GM23338 (cell line): ENCODE measurements around the gene HDAC6. TPM values are rescaled to one million over a fixed set of nuclear protein-coding genes. Genes with fewer than 3 reads are reported as not detected.

Experiments
- ATAC-seq: fragments of 200-7000 bp; cut with Tn5 transposase; 3 replicates; pipeline ENCODE4 v1.9.1; 2020
- DNase-seq: peaks from one replicate; pipeline ENCODE4 v3.0.0-alpha.2; 2015; ENCODE audit warnings: low spot score
- H2AFZ ChIP-seq: fragments of 200-600 bp; sonication (generic); 2 replicates; pipeline ENCODE4 v1.8.0; 2016; ENCODE audit warnings: antibody characterized with exemption, mild to moderate bottlenecking, moderate library complexity
- H3F3A ChIP-seq: fragments of 200-600 bp; sonication (generic); replicated peaks from 2 replicates; pipeline ENCODE4 v1.8.0; 2017; ENCODE audit warnings: antibody characterized with exemption, mixed run types, low read depth
- H3K27ac ChIP-seq: fragments of 200-600 bp; sonication (generic); 2 replicates; pipeline ENCODE4 v1.6.1; 2016; ENCODE audit warnings: low read depth
- H3K27me3 ChIP-seq: fragments of 200-600 bp; sonication (generic); 2 replicates; pipeline ENCODE4 v1.8.0; 2016; ENCODE audit warnings: mild to moderate bottlenecking, mixed run types, moderate library complexity; ENCODE audit not compliant: insufficient read depth
- H3K36me3 ChIP-seq: fragments of 200-600 bp; sonication (generic); 2 replicates; pipeline ENCODE4 v1.8.0; 2016; ENCODE audit warnings: mild to moderate bottlenecking; ENCODE audit not compliant: insufficient read depth
- H3K4me1 ChIP-seq: fragments of 200-600 bp; sonication (generic); 2 replicates; pipeline ENCODE4 v1.8.0; 2016; ENCODE audit warnings: mild to moderate bottlenecking, moderate library complexity; ENCODE audit not compliant: insufficient read depth
- H3K4me2 ChIP-seq: fragments of 200-600 bp; sonication (generic); 2 replicates; pipeline ENCODE4 v1.7.1; 2017; ENCODE audit warnings: mixed run types
- H3K4me3 ChIP-seq: fragments of 200-600 bp; sonication (generic); 2 replicates; pipeline ENCODE4 v1.6.1; 2016; ENCODE audit warnings: mixed run types
- H3K79me2 ChIP-seq: fragments of 200-600 bp; sonication (generic); replicated peaks from 2 replicates; pipeline ENCODE4 v1.8.0; 2017; ENCODE audit warnings: mild to moderate bottlenecking; ENCODE audit not compliant: insufficient read depth
- H3K9me2 ChIP-seq: fragments of 200-600 bp; sonication (generic); 2 replicates; pipeline ENCODE4 v1.8.0; 2017; ENCODE audit not compliant: insufficient read depth
- H4K20me1 ChIP-seq: fragments of 200-600 bp; sonication (generic); replicated peaks from 2 replicates; pipeline ENCODE4 v1.8.0; 2017; ENCODE audit warnings: mild to moderate bottlenecking; ENCODE audit not compliant: insufficient read depth
- H3K27ac Mint-ChIP-seq: 2 replicates; pipeline ENCODE4 v1.8.0; 2020; ENCODE audit warnings: inconsistent platforms, mild to moderate bottlenecking, moderate library complexity, mixed read lengths
- H3K27me3 Mint-ChIP-seq: 3 replicates; pipeline ENCODE4 v1.8.0; 2022; ENCODE audit warnings: low read depth, mild to moderate bottlenecking, moderate library complexity, mixed read lengths, inconsistent platforms; ENCODE audit not compliant: insufficient read depth, poor library complexity
- H3K36me3 Mint-ChIP-seq: 3 replicates; pipeline ENCODE4 v1.8.0; 2021; ENCODE audit warnings: low read depth, mild to moderate bottlenecking, inconsistent platforms, moderate library complexity, mixed read lengths
- H3K4me1 Mint-ChIP-seq: 3 replicates; pipeline ENCODE4 v1.8.0; 2020; ENCODE audit warnings: mild to moderate bottlenecking, inconsistent platforms, mixed read lengths
- H3K4me3 Mint-ChIP-seq: 3 replicates; pipeline ENCODE4 v1.8.0; 2021; ENCODE audit warnings: moderate library complexity, mild to moderate bottlenecking, inconsistent platforms, mixed read lengths
- H3K9me3 Mint-ChIP-seq: 3 replicates; pipeline ENCODE4 v1.8.0; 2020; ENCODE audit warnings: moderate library complexity, mild to moderate bottlenecking, inconsistent platforms, mixed read lengths
- ETS1 ChIP-seq: IDR thresholded peaks from 2 replicates; pipeline ENCODE4 v1.6.1; 2016; ENCODE audit warnings: antibody characterized with exemption
- EZH2 ChIP-seq: fragments of 200-600 bp; sonication (generic); IDR thresholded peaks from one replicate; pipeline ENCODE4 v1.8.0; 2017; ENCODE audit warnings: antibody characterized with exemption, mild to moderate bottlenecking, low read depth; ENCODE audit not compliant: unreplicated experiment
- EZH2phosphoT487 ChIP-seq: fragments of 200-600 bp; sonication (generic); IDR thresholded peaks from one replicate; pipeline ENCODE4 v1.8.1; 2018; ENCODE audit warnings: antibody characterized with exemption; ENCODE audit not compliant: unreplicated experiment
- STAT1 ChIP-seq: IDR thresholded peaks from one replicate; pipeline ENCODE4 v1.6.1; 2016; ENCODE audit warnings: antibody characterized with exemption; ENCODE audit not compliant: unreplicated experiment
- ZNF114 ChIP-seq: fragments of 250-450 bp; sonication (Bioruptor Pico); IDR thresholded peaks from 2 replicates; pipeline ENCODE4 v1.5.0; 2020; ENCODE audit warnings: mild to moderate bottlenecking, moderate library complexity
- ZNF462 ChIP-seq: fragments of 250-450 bp; sonication (Bioruptor Pico); IDR thresholded peaks from 2 replicates; pipeline ENCODE4 v1.5.0; 2020; ENCODE audit warnings: mild to moderate bottlenecking, moderate library complexity
- polyA plus RNA-seq: library from polyadenylated mRNA; unstranded; fragments of >200 nt; fragmentation: Nextera tagmentation; extraction: Ambion mirVana; gene quantifications from 2 replicates; pipeline ENCODE4 v1.2.1, GENCODE V29; 2016
- total RNA-seq: library from RNA; depleted of rRNA; stranded (reverse); fragments of >200 nt; shearing (Covaris generic); gene quantifications from 2 replicates; pipeline ENCODE4 v1.2.3, GENCODE V29; 2014

Gene HDAC6
- total and polyA plus RNA-seq, 2 experiments from 2014 or later = 33.0 to 49.8 TPM

- TF ChIP-seq ZNF462 (CRISPR knock-in tag) (no peak), STAT1 (no peak), EZH2phosphoT487 (no peak), ZNF114 (CRISPR knock-in tag) (no peak), EZH2 (no peak)
These were observed 47.0 kb downstream of the HDAC6 start (continued) for GRCh38 chrX:48848847-48849246.

GRCh38 chrX:48852857-48853256, 51.0 kb downstream of the HDAC6 start:
- Histone ChIP-seq H3K79me2 (no peaks in the 10 kb centered on the region), H3K36me3 (no peaks in the 10 kb centered on the region), H3K4me3 (no peak overlapping the region), H3K4me2 (no peak overlapping the region), H3K27me3 (no peaks in the 10 kb centered on the region), H4K20me1 (no peaks in the 10 kb centered on the region), H2AFZ (no peak overlapping the region), H3F3A (no peaks in the 10 kb centered on the region), H3K9me2 (no peaks in the 10 kb centered on the region), H3K27ac (no peak overlapping the region), H3K4me1 (no peaks in the 10 kb centered on the region)
- H3K9me3 Mint-ChIP-seq = peaks cover 22% of the 10 kb centered on the region
- DNase-seq (no peak), ATAC-seq (no peak)
- no peak overlapping the region for H3K4me3 Mint-ChIP-seq
- peaks cover 5% of the 10 kb centered on the region for H3K27me3 Mint-ChIP-seq
- H3K27ac Mint-ChIP-seq = no peak overlapping the region
- H3K36me3 Mint-ChIP-seq = peaks cover 8% of the 10 kb centered on the region; the same call in 2 of the 3 replicates
- peaks cover 6% of the 10 kb centered on the region for H3K4me1 Mint-ChIP-seq
- TF ChIP-seq STAT1 = no peak
- TF ChIP-seq ETS1 = no peak
- no peak for TF ChIP-seq EZH2phosphoT487
- no peak for TF ChIP-seq ZNF114 (CRISPR knock-in tag)
- TF ChIP-seq EZH2 = no peak
- no peak for TF ChIP-seq ZNF462 (CRISPR knock-in tag)
